SK-N-SH (cell line): Measurements from ENCODE around the gene DCANP1. TPM values are rescaled to one million over a fixed set of nuclear protein-coding genes. Genes with fewer than 3 reads are reported as not detected.

Experiments
- CTCF ChIA-PET: fragments of 300-600, 350-600 bp; formaldehyde crosslinking; extraction: SDS; loops from one replicate; lab custom pipeline; 2021; lab: Yijun Ruan, JAX
- POLR2A ChIA-PET: fragments of 350-600 bp; sonication (Branson Sonifier 250); formaldehyde crosslinking; extraction: SDS; loops from one replicate; lab custom pipeline; 2020; ENCODE audit warnings: antibody characterized with exemption, inconsistent platforms; lab: Yijun Ruan, JAX
- DNase-seq: peaks from one replicate; pipeline ENCODE4 v3.0.0; 2012
- H2AFZ ChIP-seq: fragments of 200-600 bp; sonication (generic); 2 replicates; pipeline ENCODE4 v1.8.1; 2016; ENCODE audit warnings: antibody characterized with exemption, mild to moderate bottlenecking, low read depth
- H3F3A ChIP-seq: fragments of 200-600 bp; sonication (generic); replicated peaks from 2 replicates; pipeline ENCODE3; 2016; ENCODE audit warnings: antibody characterized with exemption, mild to moderate bottlenecking; ENCODE audit not compliant: insufficient read depth
- H3K27ac ChIP-seq, 2 experiments: fragments of 200-500 bp in 1 of 2; fragments of 200-600 bp in 1 of 2; sonication (Bioruptor generic) in 1 of 2; sonication (generic), shearing (Covaris generic) in 1 of 2; 2 replicates each; pipeline versions ENCODE4 v1.5.1 to v1.6.1; 2014 to 2016; ENCODE audit warnings: low read depth in 2 of 2, inconsistent platforms in 1 of 2, low read length in 1 of 2, mild to moderate bottlenecking in 1 of 2, mixed read lengths in 1 of 2
- H3K27me3 ChIP-seq: fragments of 200-600 bp; sonication (generic), shearing (Covaris generic); 2 replicates; pipeline ENCODE4 v1.6.1; 2016; ENCODE audit warnings: mixed run types; ENCODE audit not compliant: insufficient read depth
- H3K36me3 ChIP-seq, 2 experiments: fragments of 200-500 bp in 1 of 2; fragments of 200-600 bp in 1 of 2; sonication (Bioruptor generic) in 1 of 2; sonication (generic) in 1 of 2; replicated peaks in 1 of 2; 2 replicates each; pipeline versions ENCODE3 to v1.5.1; 2014 to 2016; ENCODE audit warnings: low read length in 1 of 2, mild to moderate bottlenecking in 1 of 2; ENCODE audit not compliant: insufficient read depth in 2 of 2, control insufficient read depth in 1 of 2
- H3K4me1 ChIP-seq, 2 experiments: fragments of 200-500 bp in 1 of 2; fragments of 200-600 bp in 1 of 2; sonication (Bioruptor generic) in 1 of 2; sonication (generic), shearing (Covaris generic) in 1 of 2; 2 replicates each; pipeline versions ENCODE4 v1.5.1 to v1.6.1; 2014 to 2016; ENCODE audit warnings: low read depth in 1 of 2, low read length in 1 of 2, mixed run types in 1 of 2; ENCODE audit not compliant: insufficient read depth in 2 of 2, control insufficient read depth in 1 of 2
- H3K4me2 ChIP-seq: fragments of 200-600 bp; sonication (generic), shearing (Covaris generic); 2 replicates; pipeline ENCODE4 v1.6.1; 2017; ENCODE audit warnings: mixed run types
- H3K4me3 ChIP-seq, 2 experiments: fragments of 200-500 bp in 1 of 2; fragments of 200-600 bp in 1 of 2; sonication (Bioruptor generic) in 1 of 2; sonication (generic), shearing (Covaris generic) in 1 of 2; 2 replicates each; pipeline versions ENCODE4 v1.5.1 to v1.8.1; 2014 to 2016; ENCODE audit warnings: low read depth in 2 of 2, inconsistent platforms in 1 of 2, low read length in 1 of 2, mild to moderate bottlenecking in 1 of 2, mixed read lengths in 1 of 2, moderate library complexity in 1 of 2
- H3K79me2 ChIP-seq: fragments of 200-600 bp; sonication (generic); 2 replicates; pipeline ENCODE4 v1.8.1; 2017; ENCODE audit warnings: mild to moderate bottlenecking; ENCODE audit not compliant: insufficient read depth
- H3K9ac ChIP-seq: fragments of 200-600 bp; sonication (generic); 2 replicates; pipeline ENCODE4 v1.6.1; 2017; ENCODE audit warnings: mixed run types
- H3K9me2 ChIP-seq: fragments of 200-600 bp; sonication (generic); 2 replicates; pipeline ENCODE4 v1.6.1; 2017; ENCODE audit warnings: mixed run types
- H3K9me3 ChIP-seq: fragments of 200-600 bp; sonication (generic); 2 replicates; pipeline ENCODE4 v1.6.1; 2017; ENCODE audit warnings: mixed run types, mild to moderate bottlenecking, moderate library complexity
- H4K20me1 ChIP-seq: fragments of 200-600 bp; sonication (generic); 2 replicates; pipeline ENCODE4 v1.6.1; 2017; ENCODE audit warnings: mild to moderate bottlenecking, mixed run types; ENCODE audit not compliant: insufficient read depth
- ELF1 ChIP-seq: IDR thresholded peaks from 2 replicates; pipeline ENCODE4 v1.4.0; 2012
- EZH2phosphoT487 ChIP-seq: fragments of 200-600 bp; sonication (generic); IDR thresholded peaks from 2 replicates; pipeline ENCODE4 v1.6.1; 2017; ENCODE audit warnings: low read depth, mixed run types, mild to moderate bottlenecking, antibody characterized with exemption, moderate library complexity, borderline replicate concordance
- FOSL2 ChIP-seq: IDR thresholded peaks from 2 replicates; pipeline ENCODE4 v1.4.0; 2012; ENCODE audit warnings: low read depth, mild to moderate bottlenecking, moderate library complexity, borderline replicate concordance
- FOXJ3 ChIP-seq: sonication (generic); formaldehyde crosslinking; IDR thresholded peaks from 2 replicates; pipeline ENCODE4 v1.5.1; 2020; ENCODE audit warnings: mild to moderate bottlenecking, missing genetic modification reagents
- FOXM1 ChIP-seq: IDR thresholded peaks from 2 replicates; pipeline ENCODE4 v1.4.0; 2012; ENCODE audit warnings: low read depth, mild to moderate bottlenecking
- GABPA ChIP-seq: IDR thresholded peaks from 2 replicates; pipeline ENCODE4 v1.4.0; 2012; ENCODE audit warnings: low read depth, mild to moderate bottlenecking
- MEF2A ChIP-seq: IDR thresholded peaks from 2 replicates; pipeline ENCODE4 v1.4.0; 2012; ENCODE audit warnings: low read depth, borderline replicate concordance
- NRF1 ChIP-seq: IDR thresholded peaks from 2 replicates; pipeline ENCODE4 v1.6.1; 2012; ENCODE audit warnings: low read depth, mild to moderate bottlenecking, low read length
- RXRA ChIP-seq: IDR thresholded peaks from 2 replicates; pipeline ENCODE4 v1.4.0; 2012; ENCODE audit warnings: low read depth, mild to moderate bottlenecking, borderline replicate concordance
- TAF1 ChIP-seq: IDR thresholded peaks from 2 replicates; pipeline ENCODE4 v1.6.1; 2012; ENCODE audit warnings: low read depth, mild to moderate bottlenecking, low read length, moderate library complexity, borderline replicate concordance
- TCF12 ChIP-seq: IDR thresholded peaks from 2 replicates; pipeline ENCODE4 v1.4.0; 2012
- TEAD4 ChIP-seq: IDR thresholded peaks from 2 replicates; pipeline ENCODE4 v1.4.0; 2012; ENCODE audit warnings: mild to moderate bottlenecking, borderline replicate concordance; ENCODE audit not compliant: insufficient read depth
- WGBS: methylation state at CpG from one replicate; pipeline ENCODE4 v1.1.6; 2017; ENCODE audit warnings: low lambda C conversion rate; 5-methylcytosine and 5-hydroxymethylcytosine counted together
- polyA plus RNA-seq, 3 experiments: library from polyadenylated mRNA; depleted of rRNA; stranded (reverse); fragments of >200 nt; gene quantifications; 2 replicates each; pipeline ENCODE4 v1.2.3, GENCODE V29; 2012
- TF ChIP-seq, protein P1 (sequence below): fragments of 150-350 bp; IDR thresholded peaks from 2 replicates; pipeline ENCODE4 v1.6.1; 2017; ENCODE audit warnings: antibody characterized with exemption, low read length, low read depth, borderline replicate concordance
- TF ChIP-seq, protein P2 (sequence below): fragments of 150-350 bp; IDR thresholded peaks from 2 replicates; pipeline ENCODE4 v1.6.1; 2016; ENCODE audit warnings: mild to moderate bottlenecking, low read depth, low read length
- TF ChIP-seq, protein P3 (sequence below): fragments of 200-600 bp; sonication (generic); IDR thresholded peaks from 2 replicates; pipeline ENCODE4 v1.6.1; 2017; ENCODE audit warnings: antibody characterized with exemption, mild to moderate bottlenecking, moderate library complexity

DCANP1 gene
- polyA plus RNA-seq, 1 of the 3 experiments (the other 2 are of a cell fraction) = not detected

DNA sequence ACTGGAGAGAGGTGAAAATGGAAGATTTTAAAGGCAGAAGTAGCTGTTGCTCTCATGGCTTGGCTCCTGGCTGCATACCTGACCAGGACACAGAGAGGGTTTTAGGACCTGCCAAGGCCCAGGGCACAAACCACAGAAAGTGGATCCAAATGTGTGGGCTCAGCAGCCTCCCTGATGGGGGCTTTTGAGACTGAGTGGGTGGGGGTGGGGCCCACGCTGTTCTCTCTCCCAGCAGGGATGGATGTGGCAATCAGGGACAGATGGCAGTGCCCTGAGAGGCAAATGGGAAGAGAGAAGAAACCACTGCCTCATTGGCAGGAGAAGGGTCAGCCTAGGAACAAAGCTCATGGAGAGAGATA lies 39.9 kb upstream of the DCANP1 start:
- TF ChIP-seq NRF1 (no peak), FOXJ3 (CRISPR knock-in tag) (no peak), EZH2phosphoT487 (no peak), ELF1 (no peak), FOSL2 (no peak), MEF2A (no peak), FOXM1 (no peak), TAF1 (no peak), TCF12 (no peak), TEAD4 (no peak), RXRA (no peak), GABPA (no peak)
- TF ChIP-seq, protein P1, sequence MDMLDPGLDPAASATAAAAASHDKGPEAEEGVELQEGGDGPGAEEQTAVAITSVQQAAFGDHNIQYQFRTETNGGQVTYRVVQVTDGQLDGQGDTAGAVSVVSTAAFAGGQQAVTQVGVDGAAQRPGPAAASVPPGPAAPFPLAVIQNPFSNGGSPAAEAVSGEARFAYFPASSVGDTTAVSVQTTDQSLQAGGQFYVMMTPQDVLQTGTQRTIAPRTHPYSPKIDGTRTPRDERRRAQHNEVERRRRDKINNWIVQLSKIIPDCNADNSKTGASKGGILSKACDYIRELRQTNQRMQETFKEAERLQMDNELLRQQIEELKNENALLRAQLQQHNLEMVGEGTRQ = no peak
- TF ChIP-seq, protein P2, sequence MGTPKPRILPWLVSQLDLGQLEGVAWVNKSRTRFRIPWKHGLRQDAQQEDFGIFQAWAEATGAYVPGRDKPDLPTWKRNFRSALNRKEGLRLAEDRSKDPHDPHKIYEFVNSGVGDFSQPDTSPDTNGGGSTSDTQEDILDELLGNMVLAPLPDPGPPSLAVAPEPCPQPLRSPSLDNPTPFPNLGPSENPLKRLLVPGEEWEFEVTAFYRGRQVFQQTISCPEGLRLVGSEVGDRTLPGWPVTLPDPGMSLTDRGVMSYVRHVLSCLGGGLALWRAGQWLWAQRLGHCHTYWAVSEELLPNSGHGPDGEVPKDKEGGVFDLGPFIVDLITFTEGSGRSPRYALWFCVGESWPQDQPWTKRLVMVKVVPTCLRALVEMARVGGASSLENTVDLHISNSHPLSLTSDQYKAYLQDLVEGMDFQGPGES = no peak
- TF ChIP-seq, protein P3, sequence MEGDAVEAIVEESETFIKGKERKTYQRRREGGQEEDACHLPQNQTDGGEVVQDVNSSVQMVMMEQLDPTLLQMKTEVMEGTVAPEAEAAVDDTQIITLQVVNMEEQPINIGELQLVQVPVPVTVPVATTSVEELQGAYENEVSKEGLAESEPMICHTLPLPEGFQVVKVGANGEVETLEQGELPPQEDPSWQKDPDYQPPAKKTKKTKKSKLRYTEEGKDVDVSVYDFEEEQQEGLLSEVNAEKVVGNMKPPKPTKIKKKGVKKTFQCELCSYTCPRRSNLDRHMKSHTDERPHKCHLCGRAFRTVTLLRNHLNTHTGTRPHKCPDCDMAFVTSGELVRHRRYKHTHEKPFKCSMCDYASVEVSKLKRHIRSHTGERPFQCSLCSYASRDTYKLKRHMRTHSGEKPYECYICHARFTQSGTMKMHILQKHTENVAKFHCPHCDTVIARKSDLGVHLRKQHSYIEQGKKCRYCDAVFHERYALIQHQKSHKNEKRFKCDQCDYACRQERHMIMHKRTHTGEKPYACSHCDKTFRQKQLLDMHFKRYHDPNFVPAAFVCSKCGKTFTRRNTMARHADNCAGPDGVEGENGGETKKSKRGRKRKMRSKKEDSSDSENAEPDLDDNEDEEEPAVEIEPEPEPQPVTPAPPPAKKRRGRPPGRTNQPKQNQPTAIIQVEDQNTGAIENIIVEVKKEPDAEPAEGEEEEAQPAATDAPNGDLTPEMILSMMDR = no peak
- Histone ChIP-seq H3K4me3 (no peak overlapping the region), H3K9ac (no peak overlapping the region), H3K27me3 (no peaks in the 10 kb centered on the region; the same call in 1 of the 2 replicates), H2AFZ (no peak overlapping the region), H3K79me2 (no peaks in the 10 kb centered on the region), H3K4me1 (peaks cover 0 to 7% of the 10 kb centered on the region in 2 experiments; a peak in 1 of 4 replicates), H3K4me2 (no peak overlapping the region), H3K27ac (no peak overlapping the region), H3F3A (no peaks in the 10 kb centered on the region), H3K9me2 (no peaks in the 10 kb centered on the region), H4K20me1 (no peaks in the 10 kb centered on the region), H3K9me3 (no peaks in the 10 kb centered on the region), H3K36me3 (no peaks in the 10 kb centered on the region)
- DNase-seq = no peak
- CTCF ChIA-PET = interaction anchor here (1.2 to 3.1 kb wide), 7 partner anchors 8 to 74 kb away, joined by 3 to 21 read pairs (median 6); no protein-coding TSS in a partner anchor
- 63% methylated on average over 1 of the region's 1 CpG for WGBS
- POLR2A ChIA-PET = no interaction called here
